Endothelial cell of umbilical vein (primary cell): ENCODE data around the gene CFAP20. TPM values are rescaled to one million over a fixed set of nuclear protein-coding genes. Genes with fewer than 3 reads are reported as not detected.

Experiments used
- BruUV-seq: library from RNA; stranded (reverse); fragments of 400-500 nt; replicated peaks from 2 replicates; lab custom pipeline; 2021; lab: Mats Ljungman, UMichigan
- CTCF ChIA-PET: fragments of 300-600, 350-600 bp; sonication (Branson Sonifier 250); formaldehyde crosslinking; loops from one replicate; lab custom pipeline; 2021; ENCODE audit warnings: antibody characterized with exemption, inconsistent platforms; lab: Charles Lee
- POLR2A ChIA-PET: fragments of 300-600, 350-600 bp; sonication (Branson Sonifier 250); formaldehyde crosslinking; loops from one replicate; lab custom pipeline; 2021; ENCODE audit warnings: antibody characterized with exemption, inconsistent platforms; lab: Charles Lee
- DNase-seq: peaks from one replicate; pipeline ENCODE4 v3.0.0-alpha.2; 2011; ENCODE audit warnings: low read depth, low spot score
- FAIRE-seq: peaks from 2 replicates; lab custom pipeline; 2011; peaks lifted over from hg19 to GRCh38; lab: Jason Lieb, UNC
- H2AFZ ChIP-seq: 2 replicates; pipeline ENCODE4 v1.6.0; 2012; ENCODE audit warnings: low read depth, low read length, control low read depth, inconsistent platforms
- H3K27ac ChIP-seq: 2 replicates; pipeline ENCODE4 v1.5.1; 2011; ENCODE audit warnings: low read depth, mild to moderate bottlenecking, control low read depth, low read length, moderate library complexity; ENCODE audit not compliant: insufficient read depth
- H3K27me3 ChIP-seq, 2 experiments: 2 replicates each; pipeline versions ENCODE4 v1.6.0 to v1.6.1; 2011; ENCODE audit warnings: low read length in 2 of 2, mixed read lengths in 1 of 2; ENCODE audit not compliant: control insufficient read depth in 2 of 2, insufficient read depth in 2 of 2
- H3K36me3 ChIP-seq, 2 experiments: 2 replicates in 1 of 2; 3 replicates in 1 of 2; pipeline ENCODE4 v1.5.1; 2011; ENCODE audit warnings: low read length in 2 of 2, mild to moderate bottlenecking in 1 of 2, moderate library complexity in 1 of 2; ENCODE audit not compliant: control insufficient read depth in 2 of 2, insufficient read depth in 2 of 2; ENCODE audit errors: extremely low read depth in 1 of 2
- H3K4me1 ChIP-seq: 3 replicates; pipeline ENCODE4 v1.5.1; 2011; ENCODE audit warnings: mild to moderate bottlenecking, low read length; ENCODE audit not compliant: control insufficient read depth, insufficient read depth; ENCODE audit errors: extremely low read depth
- H3K4me2 ChIP-seq: 2 replicates; pipeline ENCODE4 v1.6.1; 2011; ENCODE audit warnings: low read length, control low read depth, mixed read lengths; ENCODE audit not compliant: insufficient read depth
- H3K4me3 ChIP-seq, 3 experiments: fragments of 200-600 bp in 1 of 3; sonication (generic), shearing (Covaris generic) in 1 of 3; replicated peaks in 1 of 3; 2 replicates each; pipeline ENCODE4 v1.5.1; 2011 to 2016; ENCODE audit warnings: control low read depth in 3 of 3, low read length in 3 of 3, mild to moderate bottlenecking in 2 of 3, inconsistent platforms in 1 of 3, low read depth in 1 of 3, moderate library complexity in 1 of 3; ENCODE audit not compliant: insufficient read depth in 1 of 3
- H3K79me2 ChIP-seq: 2 replicates; pipeline ENCODE4 v1.6.0; 2012; ENCODE audit warnings: low read length, inconsistent platforms; ENCODE audit not compliant: control insufficient read depth, insufficient read depth
- H3K9ac ChIP-seq: replicated peaks from 2 replicates; pipeline ENCODE3; 2011; ENCODE audit warnings: low read length, control low read depth; ENCODE audit not compliant: insufficient read depth; ENCODE audit errors: extremely low read depth
- H3K9me1 ChIP-seq: replicated peaks from 3 replicates; pipeline ENCODE4 v1.6.0; 2011; ENCODE audit warnings: mild to moderate bottlenecking, low read length; ENCODE audit not compliant: control insufficient read depth, insufficient read depth; ENCODE audit errors: extremely low read depth
- H3K9me3 ChIP-seq: replicated peaks from 2 replicates; pipeline ENCODE4 v1.5.1; 2012; ENCODE audit warnings: low read length, inconsistent platforms; ENCODE audit not compliant: control insufficient read depth, insufficient read depth
- H4K20me1 ChIP-seq: replicated peaks from 2 replicates; pipeline ENCODE3; 2011; ENCODE audit warnings: mild to moderate bottlenecking, low read length; ENCODE audit not compliant: control insufficient read depth, insufficient read depth; ENCODE audit errors: extremely low read depth
- CTCF ChIP-seq, 2 donors: IDR thresholded peaks; 1 replicate in 1 of 2; 2 replicates in 1 of 2; pipeline ENCODE4 v1.5.1; 2011; ENCODE audit warnings: low read length in 2 of 2, mild to moderate bottlenecking in 2 of 2, moderate library complexity in 2 of 2, control low read depth in 1 of 2, inconsistent platforms in 1 of 2, low read depth in 1 of 2; ENCODE audit not compliant: insufficient read depth in 1 of 2; ENCODE audit errors: extremely low read depth in 1 of 2
- EZH2 ChIP-seq: IDR thresholded peaks from 2 replicates; pipeline ENCODE4 v1.6.1; 2012; ENCODE audit warnings: borderline replicate concordance, low read depth, mild to moderate bottlenecking, moderate library complexity, low read length, inconsistent platforms; ENCODE audit not compliant: severe bottlenecking
- JUN ChIP-seq: IDR thresholded peaks from 2 replicates; pipeline ENCODE4 v1.6.1; 2011; ENCODE audit warnings: borderline replicate concordance, low read depth; ENCODE audit not compliant: insufficient read length, insufficient read depth
- POLR2A ChIP-seq: IDR thresholded peaks from 2 replicates; pipeline ENCODE4 v1.6.1; 2012; ENCODE audit warnings: low read depth, mild to moderate bottlenecking, control low read depth, low read length
- dilution Hi-C: fragments of 300-500 bp; cut with MboI; formaldehyde crosslinking; loops from one replicate; pipeline ENCODE4 v1.15.0; 2019; ENCODE audit warnings: low sequenced_read_pairs; ENCODE audit not compliant: extremely low pct_ligation_motif_present
- intact Hi-C: fragments of 100-400 bp; cut with micrococcal nuclease; formaldehyde crosslinking; loops from one replicate; pipeline ENCODE4 v1.10.0; 2022
- polyA plus RNA-seq, 4 experiments: library from polyadenylated mRNA; depleted of rRNA in 3 of 4; stranded (reverse) in 3 of 4; unstranded in 1 of 4; fragments of >200 nt; gene quantifications; 2 replicates each; pipeline versions ENCODE4 v1.2.1 to v1.2.3, GENCODE V29; 2011 to 2012; ENCODE audit warnings: missing spikeins in 1 of 4
- total RNA-seq: library from RNA; stranded (reverse); gene quantifications from 2 replicates; pipeline ENCODE4 v1.2.3, GENCODE V29; 2021
- TF ChIP-seq, protein P1 (sequence below): IDR thresholded peaks from 2 replicates; pipeline ENCODE4 v1.6.1; 2011; ENCODE audit not compliant: insufficient read depth, insufficient read length

Gene CFAP20
- total and polyA plus RNA-seq, 2 donors (not counting 3 experiments of a cell fraction or from before 2014, with no cell fraction given): 44.7 to 70.9 TPM

DNA sequence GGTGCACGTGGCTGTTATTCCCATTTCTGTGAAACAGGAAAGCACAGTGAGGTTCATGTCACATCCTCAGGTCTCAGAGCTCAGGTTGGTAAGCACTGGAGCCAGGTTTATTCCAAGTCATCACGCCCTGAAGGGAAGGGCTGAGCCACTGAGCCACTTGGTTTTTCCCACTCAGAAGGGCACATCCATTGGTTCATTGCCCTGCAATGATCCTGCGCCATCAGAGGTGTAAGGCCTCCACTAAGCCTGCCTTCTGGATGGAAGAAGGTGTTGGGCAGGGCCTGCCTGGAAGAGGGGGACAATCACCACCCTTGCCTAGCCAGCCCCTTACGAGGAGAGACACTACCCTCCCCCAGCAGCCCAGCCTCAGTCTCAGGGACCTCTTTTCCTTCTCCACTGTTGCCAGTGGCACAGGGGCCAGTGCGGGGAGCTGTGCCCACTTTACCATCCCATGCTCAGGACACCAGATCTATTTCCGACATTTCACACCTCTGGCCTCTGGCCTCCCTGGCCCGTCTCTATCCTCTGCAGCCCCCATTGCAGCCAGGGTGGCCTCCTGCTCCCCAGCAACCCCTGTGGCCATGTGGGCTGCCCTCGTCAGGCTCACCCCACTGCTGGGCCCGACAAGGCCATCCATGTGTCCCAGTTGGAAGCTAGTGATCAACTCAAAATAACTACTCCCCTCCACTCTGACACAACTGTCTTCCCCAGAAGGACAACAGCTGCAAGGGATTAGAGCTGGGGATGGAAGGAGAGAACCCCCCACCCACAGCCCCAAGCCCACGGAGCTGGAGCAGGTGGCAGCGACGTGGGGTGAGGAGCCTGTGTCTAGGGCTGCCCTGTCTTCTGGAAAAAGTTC, 29.9 kb downstream of the CFAP20 start:
- TF ChIP-seq EZH2 (no peak), POLR2A (no peak), JUN (no peak), CTCF (IDR thresholded peaks at IDR 0.05; ENCODE audit: extremely low read depth in 1 of 2, insufficient read depth in 1 of 2, low read depth in 1 of 2, low read length in 2 of 2) (no peak)
- TF ChIP-seq, protein P1, sequence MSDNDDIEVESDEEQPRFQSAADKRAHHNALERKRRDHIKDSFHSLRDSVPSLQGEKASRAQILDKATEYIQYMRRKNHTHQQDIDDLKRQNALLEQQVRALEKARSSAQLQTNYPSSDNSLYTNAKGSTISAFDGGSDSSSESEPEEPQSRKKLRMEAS: no peak
- BruUV-seq: no TSS peak

More for the DNA sequence above, 29.9 kb downstream of the CFAP20 start:
- intact Hi-C loops: no loop called here
- Histone ChIP-seq H4K20me1 (no peaks in the 10 kb centered on the region), H3K4me2 (no peak overlapping the region), H3K27me3 (no peaks in the 10 kb centered on the region), H3K36me3 (no peaks in the 10 kb centered on the region), H3K9me3 (no peaks in the 10 kb centered on the region), H3K79me2 (no peaks in the 10 kb centered on the region), H3K9ac (no peak overlapping the region), H3K27ac (no peak overlapping the region), H3K4me3 (no peak overlapping the region), H3K9me1 (no peaks in the 10 kb centered on the region), H3K4me1 (no peaks in the 10 kb centered on the region), H2AFZ (no peak overlapping the region)
- dilution Hi-C loops: no loop called here
- ChIA-PET POLR2A (no interaction called here), CTCF (interaction anchor here (1.0 to 1.6 kb wide), 4 partner anchors 9 to 85 kb away, joined by 3 to 9 read pairs (median 4); no protein-coding TSS in a partner anchor)
- no peak for DNase-seq
- FAIRE-seq: no peak
